ENCODE measurements around the gene TRMU.

TRMU gene

GRCh38 chr22:46371623-46372226, 36.2 kb downstream of the TRMU start:
- no peak for DNase-seq

- DNase-seq, result no peak
Observed at GRCh38 chr22:46372686-46373085, 37.2 kb downstream of the TRMU start.

GRCh38 chr22:46373159-46373558, 37.6 kb downstream of the TRMU start:
- no peak for DNase-seq

- DNase-seq, result no peak
Observed at GRCh38 chr22:46373921-46374662, 38.6 kb downstream of the TRMU start.

- DNase-seq, result no peak
Observed at GRCh38 chr22:46374663-46375474, 39.4 kb downstream of the TRMU start.

GRCh38 chr22:46376111-46376510, 40.6 kb downstream of the TRMU start:
- DNase-seq, result no peak

- no peak for DNase-seq
Observed at GRCh38 chr22:46376908-46377524, 41.5 kb downstream of the TRMU start.

- no peak for DNase-seq
Observed at GRCh38 chr22:46377525-46378425, 42.3 kb downstream of the TRMU start.

GRCh38 chr22:46378426-46379065, 43.0 kb downstream of the TRMU start:
- no peak for DNase-seq

GRCh38 chr22:46379066-46379930, 43.8 kb downstream of the TRMU start:
- DNase-seq, result no peak

GRCh38 chr22:46380069-46380468, 44.6 kb downstream of the TRMU start:
- no peak for DNase-seq

- no peak for DNase-seq
Observed at GRCh38 chr22:46380581-46380980, 45.1 kb downstream of the TRMU start.

- DNase-seq, result no peak
Observed at GRCh38 chr22:46381142-46381541, 45.6 kb downstream of the TRMU start.

- no peak for DNase-seq
Observed at GRCh38 chr22:46381731-46382130, 46.2 kb downstream of the TRMU start.

GRCh38 chr22:46382524-46382923, 47.0 kb downstream of the TRMU start:
- DNase-seq, result no peak

- DNase-seq, result no peak
Observed at GRCh38 chr22:46386312-46386711, 50.8 kb downstream of the TRMU start.

- DNase-seq, result no peak
Observed at GRCh38 chr22:46387748-46388147, 52.2 kb downstream of the TRMU start.

GRCh38 chr22:46388647-46389046, 53.1 kb downstream of the TRMU start:
- no peak for DNase-seq

GRCh38 chr22:46389081-46389480, 53.6 kb downstream of the TRMU start:
- no peak for DNase-seq

GRCh38 chr22:46390105-46390651, 54.7 kb downstream of the TRMU start:
- no peak for DNase-seq
